TTC549 (cell line): ENCODE data around the gene UNG.
A peak's percentile ranks its signal among the peaks of the same experiment; 100 is the strongest.
"Not testable (repeated sequence)": the region's sequence is repeated elsewhere in the genome, so short reads cannot be mapped to it uniquely, and the experiment has no call there.

Experiments used
- FAIRE-seq: peaks from 2 replicates; lab custom pipeline; 2012; peaks lifted over from hg19 to GRCh38; lab: Jason Lieb, UNC

UNG gene

DNA sequence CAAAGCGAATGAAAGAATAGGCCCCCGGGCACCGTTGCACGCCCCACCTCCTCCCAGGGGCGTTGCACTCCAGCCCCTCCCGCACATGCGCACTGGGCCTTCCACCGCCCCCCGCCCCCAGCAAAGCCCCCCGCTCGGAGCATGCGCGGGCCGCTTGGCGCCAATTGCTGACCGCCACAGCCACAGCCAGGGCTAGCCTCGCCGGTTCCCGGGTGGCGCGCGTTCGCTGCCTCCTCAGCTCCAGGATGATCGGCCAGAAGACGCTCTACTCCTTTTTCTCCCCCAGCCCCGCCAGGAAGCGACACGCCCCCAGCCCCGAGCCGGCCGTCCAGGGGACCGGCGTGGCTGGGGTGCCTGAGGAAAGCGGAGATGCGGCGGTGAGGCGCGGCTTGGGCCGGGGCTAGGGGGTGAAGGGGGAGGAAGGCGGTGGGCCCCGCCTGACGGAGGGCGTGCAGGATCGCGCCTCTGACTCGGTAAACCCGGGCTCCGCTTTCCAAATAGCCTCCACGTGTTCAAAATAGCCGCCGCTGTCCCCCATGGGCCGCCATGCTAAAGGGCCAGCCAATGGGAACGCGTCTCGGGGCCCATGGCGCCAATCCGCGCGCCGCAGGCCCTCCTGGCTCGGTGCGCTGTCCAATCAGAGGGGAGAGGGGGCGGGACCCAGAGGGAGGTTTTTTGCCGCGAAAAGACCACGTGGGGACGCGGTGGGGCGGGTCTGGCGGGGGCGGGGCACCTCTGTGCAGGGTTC is at the start of gene UNG:
UNG (plus strand) TSS at position 163 of the 748 bp plus-strand sequence; CDS start at position 246, 83 bp downstream.
- FAIRE-seq: peak; percentile 52

- FAIRE-seq: not testable (repeated sequence)
Observed at GRCh38 chr12:109048706-109049105, 48.7 kb upstream of the UNG start.

DNA sequence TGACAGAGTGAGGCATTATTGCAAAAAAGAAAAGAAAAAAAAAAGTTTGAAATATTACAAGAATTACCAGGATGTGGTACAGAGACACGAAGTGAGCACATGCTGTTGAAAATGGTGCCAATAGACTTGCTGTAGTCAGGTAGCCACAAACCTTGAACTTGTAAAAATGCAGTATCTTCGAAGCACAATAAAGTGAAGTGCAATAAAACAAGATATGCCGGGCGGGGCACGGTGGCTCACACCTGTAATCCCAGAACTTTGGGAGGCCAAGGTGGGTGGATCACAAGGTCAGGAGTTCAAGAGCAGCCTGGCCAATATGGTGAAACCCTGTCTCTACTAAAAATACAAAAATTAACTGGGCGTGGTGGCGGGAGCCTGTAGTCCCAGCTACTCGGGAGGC is 47.6 kb upstream of the UNG start:
- not testable (repeated sequence) for FAIRE-seq

DNA sequence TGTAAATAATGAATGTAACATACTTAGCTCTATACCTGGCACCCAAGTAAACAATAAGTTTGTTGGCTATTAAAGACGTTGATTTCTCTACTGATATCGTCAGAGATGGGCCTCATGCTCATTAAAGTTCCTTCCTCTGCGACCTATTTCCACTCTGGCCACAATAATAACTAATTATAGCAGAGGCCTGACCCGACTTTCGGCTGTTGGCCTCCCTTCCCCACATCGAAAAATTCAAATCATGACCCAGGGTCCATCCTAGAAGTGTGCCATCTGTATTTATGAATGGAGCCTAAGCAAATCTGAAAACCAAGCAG is 45.3 kb upstream of the UNG start:
- FAIRE-seq: no peak

DNA sequence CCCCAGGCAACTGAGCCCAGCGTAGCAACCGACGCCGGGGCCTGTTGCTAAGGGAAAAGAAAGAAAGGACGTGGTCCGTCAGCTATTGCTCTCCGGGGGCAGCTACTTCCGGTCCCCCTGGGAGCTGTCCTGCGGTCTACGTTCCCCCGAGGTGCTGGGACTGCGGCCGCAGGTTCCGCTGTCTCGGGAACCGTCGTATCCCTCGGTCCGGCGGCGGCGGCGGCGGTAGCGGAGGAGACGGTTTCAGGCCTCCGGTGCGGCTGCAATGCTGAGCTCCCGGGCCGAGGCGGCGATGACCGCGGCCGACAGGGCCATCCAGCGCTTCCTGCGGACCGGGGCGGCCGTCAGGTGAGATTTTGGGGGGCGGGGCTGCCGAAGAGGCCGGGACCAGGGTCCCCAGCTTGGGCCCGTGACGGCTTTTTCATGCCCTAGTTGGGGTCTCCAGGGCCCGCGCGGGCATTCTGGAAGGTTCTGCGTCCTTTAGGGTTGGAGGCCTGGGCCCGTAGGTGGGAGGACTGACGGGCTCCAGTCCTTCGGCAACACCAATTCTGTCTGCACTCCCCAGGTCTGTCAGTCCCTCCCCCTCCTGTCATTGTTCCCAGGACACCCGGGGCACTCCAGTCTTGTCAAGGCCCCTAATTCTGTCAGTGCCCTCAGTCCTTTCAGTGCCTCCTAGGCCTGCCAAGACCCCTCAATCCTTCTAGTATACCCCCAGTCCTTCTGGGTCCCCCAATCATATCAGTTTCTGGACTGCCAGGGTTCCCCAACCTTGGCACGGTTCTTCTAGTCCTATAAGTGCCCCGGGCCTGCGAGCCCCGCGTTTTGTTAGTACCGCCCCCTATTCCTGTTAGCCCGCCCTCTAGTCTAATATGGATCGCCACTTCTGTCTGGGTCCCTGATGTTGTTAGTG is 44.7 kb upstream of the UNG start, which contains the start of gene USP30:
USP30 (plus strand) TSS at position 163 of the 910 bp plus-strand sequence; CDS start at position 266, 103 bp downstream.
- FAIRE-seq: no peak

GRCh38 chr12:109053382-109054123 is 43.8 kb upstream of the UNG start:
- no peak for FAIRE-seq

DNA sequence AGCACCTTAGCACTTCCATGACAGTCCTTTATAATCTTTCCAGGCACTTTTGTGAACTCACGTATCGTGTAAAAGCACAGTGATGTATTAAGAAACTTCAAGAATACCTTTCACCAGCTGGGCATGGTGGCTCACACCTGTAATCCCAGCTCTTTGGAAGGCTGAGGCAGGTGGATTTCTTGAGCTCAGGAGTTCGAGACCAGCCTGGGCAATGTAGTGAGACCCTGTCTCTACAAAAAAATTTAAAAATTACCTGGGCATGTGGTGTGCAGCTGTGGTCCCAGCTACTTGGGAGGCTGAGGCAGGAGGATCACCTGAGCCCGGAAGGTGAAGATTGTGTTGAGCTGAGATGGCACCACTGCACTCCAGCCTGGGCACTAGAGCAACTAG is 43.3 kb upstream of the UNG start:
- FAIRE-seq: not testable (repeated sequence)

- FAIRE-seq: no peak
Observed at GRCh38 chr12:109054520-109054919, 42.9 kb upstream of the UNG start.

- no peak for FAIRE-seq
Observed at GRCh38 chr12:109056891-109057290, 40.5 kb upstream of the UNG start.

DNA sequence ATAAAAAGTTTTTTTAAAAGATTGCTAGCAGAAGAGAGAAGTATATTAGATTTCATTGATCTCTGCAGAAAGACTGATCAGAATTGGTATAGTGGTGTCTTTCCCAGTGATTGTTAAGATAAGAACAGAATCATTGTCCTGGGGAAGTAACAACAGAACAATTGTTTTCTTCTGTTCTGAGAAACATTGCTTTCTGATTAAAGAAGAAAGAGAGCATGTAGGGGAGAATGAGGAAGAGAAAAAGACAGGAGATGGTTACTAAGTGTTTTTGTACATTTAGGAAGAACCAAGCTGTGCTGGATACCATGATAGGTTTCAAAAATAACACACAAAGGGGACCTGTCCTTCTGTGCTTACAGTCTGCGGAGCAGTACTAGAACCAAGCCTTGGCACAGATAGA is 40.0 kb upstream of the UNG start:
- no peak for FAIRE-seq

DNA sequence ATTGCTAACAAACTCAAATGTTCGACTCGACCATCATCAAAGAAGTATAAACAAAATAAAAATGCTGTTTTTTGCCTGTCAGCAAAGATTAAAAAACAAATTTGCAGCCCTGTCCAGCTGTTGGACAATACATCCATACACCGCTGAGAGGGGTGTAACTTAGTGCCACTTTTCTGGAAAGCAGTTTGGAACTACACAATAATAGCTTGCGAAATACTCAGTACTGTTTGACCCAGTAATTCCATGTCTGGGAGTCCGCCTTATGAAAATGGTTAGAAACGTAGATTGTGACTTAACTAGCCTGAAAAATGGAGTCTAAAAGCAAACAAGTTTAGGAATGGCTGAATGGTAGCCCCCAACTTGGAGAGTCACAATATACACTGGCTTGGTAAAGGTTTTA is 38.6 kb upstream of the UNG start:
- FAIRE-seq: no peak

GRCh38 chr12:109064143-109064542 is 33.3 kb upstream of the UNG start:
- no peak for FAIRE-seq

DNA sequence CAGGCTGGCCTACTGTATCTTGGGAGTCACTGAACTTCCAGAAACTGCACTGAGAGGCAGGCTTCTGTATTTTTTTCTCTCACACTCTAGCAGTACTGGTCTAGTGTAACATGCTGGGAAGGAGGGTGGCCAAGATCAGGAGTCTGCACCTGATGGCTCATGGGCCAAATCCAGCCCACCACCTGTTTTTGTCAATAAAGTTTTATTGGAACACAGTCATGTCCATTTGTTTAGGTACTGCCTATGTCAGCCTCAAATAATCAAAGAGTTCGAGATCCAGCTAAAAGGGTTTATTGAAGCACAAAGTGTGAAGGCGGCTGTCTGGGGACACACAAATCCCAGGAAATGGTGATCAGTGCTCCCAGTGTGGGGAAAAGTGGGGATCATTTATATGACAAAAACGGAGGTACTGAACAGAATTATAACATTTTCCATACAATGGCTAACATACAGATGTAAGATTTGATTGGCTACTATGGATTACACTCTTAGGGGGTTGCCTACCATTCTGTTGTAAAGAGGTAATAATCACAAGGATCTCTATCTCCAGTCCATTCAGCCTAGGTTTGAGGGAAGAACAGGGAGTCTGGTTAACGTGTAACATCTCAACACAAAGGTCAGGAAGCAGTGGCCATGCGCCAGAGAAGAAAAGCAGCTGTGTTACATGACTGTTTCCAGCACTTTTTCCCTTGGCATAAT is 32.1 kb upstream of the UNG start:
- FAIRE-seq: no peak

DNA sequence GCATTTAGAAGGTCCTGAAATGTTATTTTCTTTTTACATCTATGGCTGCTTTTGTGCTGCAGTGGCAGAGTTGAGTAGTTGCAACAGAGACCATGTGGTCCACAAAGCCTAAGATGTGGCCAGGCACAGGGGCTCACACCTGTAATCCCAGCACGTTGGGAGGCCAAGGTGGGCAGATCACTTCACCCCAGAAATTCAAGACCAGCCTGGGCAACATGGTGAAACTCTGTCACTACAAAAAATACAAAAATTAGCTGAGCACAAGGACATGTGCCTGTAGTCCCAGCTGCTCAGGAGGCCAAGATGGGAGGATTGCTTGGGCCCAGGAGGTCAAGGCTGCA is 31.6 kb upstream of the UNG start:
- no peak for FAIRE-seq

GRCh38 chr12:109069307-109070271 is 27.8 kb upstream of the UNG start:
- FAIRE-seq: no peak

- FAIRE-seq: no peak
Observed at GRCh38 chr12:109074866-109075265, 22.5 kb upstream of the UNG start.

DNA sequence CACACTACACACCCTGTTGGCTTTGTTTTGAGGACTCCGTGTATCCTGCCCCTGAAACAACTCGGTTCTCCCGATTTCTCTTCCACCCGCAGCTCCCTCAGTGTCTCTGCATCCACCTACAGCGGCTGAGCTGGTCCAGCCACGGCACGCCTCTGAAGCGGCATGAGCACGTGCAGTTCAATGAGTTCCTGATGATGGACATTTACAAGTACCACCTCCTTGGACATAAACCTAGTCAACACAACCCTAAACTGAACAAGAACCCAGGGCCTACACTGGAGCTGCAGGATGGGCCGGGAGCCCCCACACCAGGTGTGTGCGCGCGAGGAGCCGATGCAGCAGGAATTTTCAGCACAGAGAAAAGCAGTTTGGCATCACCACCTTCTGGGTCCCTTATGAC is 14.6 kb upstream of the UNG start:
- no peak for FAIRE-seq

GRCh38 chr12:109084425-109084824 is 13.0 kb upstream of the UNG start:
- no peak for FAIRE-seq

- FAIRE-seq: no peak
Observed at GRCh38 chr12:109085590-109085989, 11.8 kb upstream of the UNG start.

DNA sequence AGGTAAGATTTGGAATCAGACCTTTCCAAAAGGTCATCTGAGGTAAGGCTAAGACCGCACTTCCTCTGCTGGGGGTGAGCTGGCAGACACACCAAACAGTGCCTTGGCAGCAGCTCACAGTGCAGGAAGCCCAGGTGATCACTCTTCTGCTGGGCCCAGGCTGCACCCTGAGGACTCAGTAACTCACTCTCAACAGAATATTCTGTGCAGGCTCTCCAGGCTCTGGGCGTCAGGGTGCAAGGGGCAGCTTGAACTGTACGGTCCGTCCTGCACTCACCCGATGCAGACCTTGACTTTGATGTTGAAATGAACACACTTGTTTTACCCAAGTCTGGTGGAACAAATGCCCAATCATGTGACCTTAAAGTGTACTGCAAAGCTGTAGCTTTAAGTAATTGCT is 10.1 kb upstream of the UNG start:
- no peak for FAIRE-seq

GRCh38 chr12:109088818-109089217 is 8.6 kb upstream of the UNG start:
- FAIRE-seq: no peak
